K562 treated with DMSO at 1 percent for 12 hours (cell line): ENCODE measurements around the gene CDH6. TPM values are rescaled to one million over a fixed set of nuclear protein-coding genes. Genes with fewer than 3 reads are reported as not detected.

Experiments
- total RNA-seq: library from RNA; unstranded; fragments of 300-600 nt; gene quantifications from 2 replicates; pipeline ENCODE4 v1.2.3, GENCODE V29; 2022; ENCODE audit not compliant: insufficient read depth

Gene CDH6
- not detected in 2 replicates for total RNA-seq

GRCh38 chr5:31193591-31194467 lies at the start of gene CDH6:
Gene CDH6, plus strand, starts transcription at chr5:31193686. Its CDS starts 73,788 bp downstream, at chr5:31267474.

